Daoy (cell line): Measurements from ENCODE around the gene POLD1. TPM values are rescaled to one million over a fixed set of nuclear protein-coding genes. Genes with fewer than 3 reads are reported as not detected.
"Not testable (repeated sequence)": the region's sequence is repeated elsewhere in the genome, so short reads cannot be mapped to it uniquely, and the experiment has no call there.

Source experiments
- DNase-seq: peaks from one replicate; pipeline ENCODE4 v3.0.0-alpha.2; 2015; ENCODE audit warnings: low read depth
- total RNA-seq: library from RNA; depleted of rRNA; stranded (reverse); fragments of >200 nt; shearing (Covaris generic); gene quantifications from 2 replicates; pipeline ENCODE4 v1.2.3, GENCODE V29; 2014

Gene POLD1
- total RNA-seq, 1 experiment from 2014 or later: 99.5 TPM

- DNase-seq: no peak
Observed at GRCh38 chr19:50435627-50436026, 51.5 kb downstream of the POLD1 start.

- no peak for DNase-seq
Observed at GRCh38 chr19:50437862-50438449, 53.8 kb downstream of the POLD1 start.

GRCh38 chr19:50439130-50439529 lies 55.0 kb downstream of the POLD1 start:
- not testable (repeated sequence) for DNase-seq

DNA sequence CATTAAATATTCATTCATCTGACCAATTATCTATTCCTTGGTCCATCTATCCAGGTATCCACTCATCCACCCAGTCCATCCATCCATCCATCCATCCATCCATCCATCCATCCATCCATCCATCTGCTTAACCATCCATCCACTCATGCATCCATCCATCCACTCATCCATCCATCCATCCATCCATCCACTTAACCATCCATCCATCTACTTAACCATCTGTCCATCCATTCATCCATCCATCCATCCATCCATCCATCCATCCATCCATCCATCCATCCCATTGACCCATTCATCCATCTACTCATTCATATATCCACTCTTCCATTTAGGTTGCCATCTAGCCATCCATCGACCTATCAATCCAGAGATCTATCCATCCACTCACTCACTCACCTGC lies 59.9 kb downstream of the POLD1 start:
- no peak for DNase-seq

GRCh38 chr19:50447053-50447452 lies 62.9 kb downstream of the POLD1 start:
- DNase-seq: no peak

DNA sequence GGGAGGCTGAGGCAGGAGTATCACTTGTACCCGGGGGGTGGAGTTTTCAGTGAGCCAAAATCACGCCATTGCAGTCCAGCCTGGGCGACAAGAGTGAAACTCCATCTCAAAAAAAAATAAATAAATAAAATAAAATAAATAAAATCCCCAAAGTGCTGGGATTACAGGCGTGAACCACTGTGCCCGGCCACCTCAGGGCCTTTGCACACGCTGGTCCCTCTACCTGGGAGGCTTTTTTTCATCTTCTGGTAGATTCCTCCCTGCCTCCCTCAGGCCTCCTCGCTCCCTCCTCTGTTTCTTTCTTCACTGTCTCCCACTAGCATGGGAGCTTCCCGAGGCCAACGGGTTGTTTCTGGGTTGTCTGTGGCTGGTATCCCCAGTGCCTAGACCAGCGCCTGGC lies 63.6 kb downstream of the POLD1 start:
- DNase-seq: no peak

DNA sequence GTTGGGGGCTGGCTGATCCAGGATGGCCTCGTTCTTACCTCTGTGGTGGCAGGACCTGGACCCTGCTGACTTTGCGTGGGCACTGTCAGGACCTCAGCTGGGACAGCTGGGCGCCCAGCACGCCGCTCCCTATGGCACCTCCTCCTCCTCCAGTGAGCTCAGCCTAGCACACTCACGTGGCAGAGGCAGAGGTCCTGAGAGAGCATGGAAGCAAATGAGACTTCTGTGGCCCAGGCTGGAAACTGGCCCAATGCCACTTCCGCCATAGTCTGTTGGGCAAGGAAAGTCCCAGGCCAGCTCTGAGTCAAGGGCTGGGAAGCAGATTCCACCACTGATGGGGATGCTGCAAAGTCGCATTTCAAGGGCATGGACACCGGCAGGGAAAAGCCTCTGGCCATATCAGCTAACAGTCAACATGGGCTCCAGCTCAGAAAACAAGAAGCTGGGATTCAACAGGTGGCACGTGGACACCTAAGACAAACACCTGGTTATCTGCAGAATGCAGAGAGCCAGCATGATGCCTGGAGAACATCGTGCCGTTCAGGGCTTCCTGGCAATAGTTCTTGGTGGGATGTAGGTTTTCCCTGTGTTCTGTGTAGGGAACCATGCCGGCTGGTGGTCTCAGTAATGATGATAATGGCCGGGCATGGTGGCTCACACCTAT lies 65.2 kb downstream of the POLD1 start:
- peak; percentile 85 for DNase-seq

DNA sequence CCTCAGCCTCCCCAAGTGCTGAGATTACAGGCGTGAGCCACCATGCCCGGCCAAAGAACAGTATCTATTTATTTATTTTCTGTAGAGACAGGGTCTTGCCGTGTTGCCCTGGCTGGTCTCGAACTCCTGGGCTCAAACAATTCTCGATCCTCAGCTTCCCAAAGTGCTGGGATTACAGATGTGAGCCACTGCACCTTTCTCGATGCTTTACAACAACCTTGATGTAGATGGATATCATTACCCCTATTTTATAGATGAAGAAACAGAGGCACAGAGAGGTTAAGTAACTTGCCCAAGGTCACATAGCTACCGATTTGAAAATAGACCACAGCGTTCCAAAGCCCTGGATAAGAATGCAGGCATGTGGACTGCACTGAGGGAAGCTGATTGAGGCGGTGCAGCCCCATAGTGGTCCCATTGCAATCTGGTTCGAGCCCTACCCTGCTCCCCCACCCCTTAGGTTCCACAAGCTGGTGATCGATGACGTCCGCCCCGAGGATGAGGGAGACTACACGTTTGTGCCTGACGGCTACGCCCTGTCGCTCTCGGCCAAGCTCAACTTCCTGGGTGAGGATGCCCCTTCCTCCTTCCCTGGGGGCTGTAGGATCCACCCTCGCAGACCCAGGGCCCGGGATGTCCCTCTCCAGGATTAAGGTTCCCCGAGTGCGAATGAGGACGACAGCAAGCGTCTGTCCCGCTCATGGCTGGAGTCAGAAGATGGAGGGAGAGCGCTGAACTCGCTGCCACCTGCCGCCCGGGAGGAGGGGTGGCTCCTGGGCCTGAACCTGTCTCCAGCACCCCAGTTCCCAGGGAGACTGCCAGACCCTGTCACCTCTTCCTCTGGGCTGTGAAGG lies 66.4 kb downstream of the POLD1 start:
- no peak for DNase-seq

GRCh38 chr19:50451223-50451534 lies 67.0 kb downstream of the POLD1 start:
- DNase-seq: no peak

DNA sequence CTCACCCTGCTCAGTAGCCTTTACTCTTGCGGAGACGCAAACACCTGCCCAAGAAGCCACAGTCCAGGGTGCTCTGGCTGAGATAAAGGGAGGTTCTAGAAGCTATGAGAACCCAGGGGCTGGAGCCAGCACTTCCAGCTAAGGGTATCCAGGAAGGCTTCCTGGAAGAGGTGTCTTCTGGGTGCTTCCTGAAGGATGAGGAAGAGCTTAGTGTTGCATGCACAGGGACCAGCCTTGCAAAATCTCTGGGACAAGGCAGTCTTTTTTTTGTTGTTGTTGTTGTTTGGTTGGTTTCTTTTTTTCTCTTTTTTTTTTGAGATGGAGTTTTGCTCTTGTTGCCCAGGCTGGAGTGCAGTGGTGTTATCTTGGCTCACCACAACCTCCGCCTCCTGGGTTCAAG lies 69.1 kb downstream of the POLD1 start:
- DNase-seq: no peak

DNA sequence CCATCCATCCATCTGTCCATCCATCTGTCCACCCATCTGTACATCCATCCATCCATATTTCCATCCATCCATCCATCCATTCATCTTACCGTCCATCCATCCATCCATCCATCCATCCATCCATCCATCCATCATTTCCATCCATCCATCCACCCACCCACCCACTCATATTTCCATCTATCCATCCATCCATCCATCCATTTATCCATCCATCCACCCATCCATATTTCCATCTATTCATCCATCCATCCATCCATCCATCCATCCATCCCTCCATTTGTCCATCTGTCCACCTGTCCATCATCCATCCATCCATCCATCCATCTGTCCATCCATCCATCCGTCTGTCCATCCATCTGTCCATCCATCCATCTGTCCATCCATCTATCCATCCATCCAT lies 71.8 kb downstream of the POLD1 start:
- no peak for DNase-seq

DNA sequence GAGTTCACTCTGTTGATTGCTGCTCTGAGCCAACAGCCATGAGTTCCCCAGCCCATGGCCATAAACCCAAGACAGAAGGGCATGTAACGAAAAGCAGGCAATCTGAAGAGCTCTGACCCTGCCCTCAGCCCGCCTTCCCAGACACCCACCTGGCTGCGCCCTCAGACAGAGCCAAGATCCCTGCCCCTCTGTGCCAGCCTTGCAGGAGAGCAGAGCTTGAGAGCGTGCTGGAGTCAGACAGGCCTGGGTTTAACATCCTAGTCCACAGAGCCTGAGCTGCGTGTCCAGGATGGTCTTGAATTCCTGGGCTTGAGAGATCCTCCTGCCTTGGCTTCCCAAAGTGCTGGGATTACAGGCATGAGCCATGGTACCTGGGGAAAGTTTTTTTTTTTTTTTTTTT lies 73.2 kb downstream of the POLD1 start:
- DNase-seq: no peak

- DNase-seq: peak; percentile 25
Observed at GRCh38 chr19:50458396-50459066, 74.4 kb downstream of the POLD1 start.

GRCh38 chr19:50459067-50459456 lies 74.9 kb downstream of the POLD1 start:
- no peak for DNase-seq

- no peak for DNase-seq
Observed at GRCh38 chr19:50459638-50460037, 75.5 kb downstream of the POLD1 start.

DNA sequence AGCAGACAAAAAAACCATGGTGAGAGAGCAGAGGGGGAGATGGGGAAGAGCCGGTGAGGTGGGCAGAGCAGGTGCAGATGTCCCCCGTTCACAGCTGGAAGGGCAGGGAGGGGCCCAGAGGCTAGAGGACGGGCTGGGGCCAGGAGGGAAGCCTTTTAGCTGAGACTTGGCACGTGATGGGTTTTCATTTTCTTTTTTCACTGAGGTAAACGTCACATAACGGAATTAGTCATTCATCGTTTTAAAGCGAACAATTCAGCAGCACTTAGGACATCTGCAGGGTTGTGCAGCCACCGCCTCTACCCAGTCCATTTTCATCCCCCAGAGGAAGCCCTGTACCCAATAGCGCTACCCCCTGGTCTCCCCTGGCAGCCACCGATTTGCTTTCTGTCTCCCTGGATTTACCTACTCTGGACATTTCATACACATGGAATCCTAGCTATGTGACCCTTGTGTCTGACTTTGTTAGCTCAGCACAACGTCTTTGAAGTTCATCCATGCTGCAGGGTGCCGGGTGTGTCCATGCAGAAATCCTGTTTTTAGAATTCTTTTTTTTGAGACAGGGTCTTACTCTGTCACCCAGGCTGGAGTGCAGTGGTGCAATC lies 76.1 kb downstream of the POLD1 start:
- DNase-seq: peak; percentile 70

DNA sequence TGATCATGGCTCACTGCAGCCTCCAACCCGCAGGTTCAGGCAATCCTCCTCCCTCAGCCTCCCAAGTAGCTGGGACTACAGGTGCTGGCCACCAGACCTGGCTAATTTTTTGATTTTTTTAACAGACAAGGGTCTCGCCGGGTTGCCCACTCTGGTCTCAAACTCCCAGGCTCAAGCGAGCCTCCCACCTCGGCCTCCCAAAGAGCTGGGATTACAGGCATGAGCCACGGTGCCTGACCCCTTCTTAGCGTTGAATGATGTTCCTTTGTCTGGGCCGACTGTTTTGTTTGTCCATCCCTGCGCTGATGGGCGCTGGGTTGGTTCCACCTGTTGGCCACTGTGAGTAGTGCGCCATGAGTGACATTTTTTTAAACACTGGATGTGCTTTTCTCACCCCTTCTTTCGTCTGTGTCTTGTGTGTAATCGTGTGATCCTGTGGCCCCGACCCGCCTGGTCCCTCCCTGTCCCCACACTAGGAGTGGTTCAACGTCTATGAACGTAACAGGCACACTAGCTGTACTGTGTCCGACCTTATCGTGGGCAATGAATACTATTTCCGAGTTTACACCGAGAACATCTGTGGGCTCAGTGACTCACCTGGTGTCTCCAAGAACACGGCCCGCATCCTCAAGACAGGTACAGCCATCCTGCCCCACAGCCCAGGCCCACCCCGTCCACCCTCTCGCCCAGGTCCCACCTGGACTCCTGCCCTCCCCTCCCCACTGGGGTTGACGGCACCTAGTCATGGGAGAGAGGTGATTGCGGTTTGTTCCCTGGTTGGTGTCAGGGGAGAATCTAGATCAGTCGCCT lies 77.1 kb downstream of the POLD1 start:
- DNase-seq: peak; percentile 80

DNA sequence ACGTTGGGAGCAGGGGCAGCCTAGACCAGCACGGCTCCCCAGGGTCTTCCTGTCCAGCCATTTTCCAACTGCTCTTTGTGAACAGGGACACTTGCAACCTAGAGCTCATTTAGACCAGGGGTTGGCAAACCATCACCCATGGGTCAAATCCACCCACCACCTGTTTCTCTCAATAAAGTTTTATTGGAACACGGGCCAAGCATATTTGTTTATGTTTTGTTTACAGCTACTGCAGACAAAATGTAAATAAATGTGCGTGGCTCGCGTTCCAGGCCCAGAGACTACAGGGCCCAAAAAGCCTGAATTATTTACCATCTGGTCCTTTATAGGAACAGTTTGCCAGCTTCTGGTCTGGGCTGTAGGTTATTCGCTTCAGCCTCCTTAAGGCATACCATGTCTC lies 78.8 kb downstream of the POLD1 start:
- DNase-seq: no peak

DNA sequence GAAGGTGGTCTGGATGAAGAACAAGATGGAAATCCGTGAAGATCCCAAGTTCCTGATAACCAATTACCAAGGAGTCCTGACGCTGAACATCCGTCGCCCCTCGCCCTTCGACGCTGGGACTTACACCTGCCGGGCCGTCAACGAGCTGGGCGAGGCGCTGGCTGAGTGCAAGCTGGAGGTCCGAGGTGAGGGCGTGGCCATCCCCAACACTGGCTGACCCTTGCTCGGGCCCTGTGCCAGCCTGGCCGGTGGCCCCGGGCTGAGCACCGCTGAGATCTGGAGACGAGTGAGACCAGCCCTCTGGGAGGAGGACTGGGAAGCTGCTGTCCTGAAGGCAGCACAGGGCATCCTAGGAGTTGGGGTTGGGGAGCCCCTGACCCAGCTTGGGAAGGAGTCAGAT lies 80.2 kb downstream of the POLD1 start:
- no peak for DNase-seq

GRCh38 chr19:50465000-50465399 lies 80.9 kb downstream of the POLD1 start:
- no peak for DNase-seq

GRCh38 chr19:50465986-50466705 lies 82.0 kb downstream of the POLD1 start:
- DNase-seq: no peak
